ENCODE results near the gene TAS2R19.

- no peak for TF ChIP-seq CTCF (IDR thresholded peaks at IDR 0.05)
- no peak for TF ChIP-seq POLR2A (IDR thresholded peaks at IDR 0.05)
These were observed 28.1 kb downstream of the TAS2R19 start for GRCh38 chr12:10994307-10994706.
